Osteoblast (primary cell): ENCODE measurements around the gene TOP3A. TPM values are rescaled to one million over a fixed set of nuclear protein-coding genes. Genes with fewer than 3 reads are reported as not detected.

Source experiments
- DNase-seq: peaks from one replicate; pipeline ENCODE4 v3.0.0; 2011; ENCODE audit warnings: low spot score, mixed read lengths; ENCODE audit not compliant: insufficient read length; ENCODE audit errors: missing footprints
- H2AFZ ChIP-seq: 2 replicates; pipeline ENCODE4 v1.6.0; 2011; ENCODE audit warnings: mild to moderate bottlenecking, low read length
- H3K27ac ChIP-seq: 2 replicates; pipeline ENCODE4 v1.5.1; 2011; ENCODE audit warnings: mild to moderate bottlenecking, low read depth, low read length, moderate library complexity
- H3K27me3 ChIP-seq: 2 replicates; pipeline ENCODE4 v1.6.0; 2012; ENCODE audit warnings: mild to moderate bottlenecking, control low read depth, inconsistent platforms, low read length, moderate library complexity; ENCODE audit not compliant: insufficient read depth
- H3K36me3 ChIP-seq: 2 replicates; pipeline ENCODE4 v1.5.1; 2011; ENCODE audit warnings: mild to moderate bottlenecking, low read length, control low read depth, moderate library complexity; ENCODE audit not compliant: insufficient read depth
- H3K4me1 ChIP-seq: 2 replicates; pipeline ENCODE4 v1.5.1; 2011; ENCODE audit warnings: mild to moderate bottlenecking, low read length, control low read depth, moderate library complexity; ENCODE audit not compliant: insufficient read depth
- H3K4me2 ChIP-seq: 2 replicates; pipeline ENCODE4 v1.6.0; 2011; ENCODE audit warnings: mild to moderate bottlenecking, low read length; ENCODE audit not compliant: insufficient read depth
- H3K4me3 ChIP-seq: fragments of 200-600 bp; sonication (generic); 3 replicates; pipeline ENCODE4 v1.5.1; 2012; ENCODE audit warnings: mild to moderate bottlenecking, low read length, inconsistent platforms; ENCODE audit not compliant: insufficient read depth
- H3K79me2 ChIP-seq: 2 replicates; pipeline ENCODE4 v1.6.0; 2012; ENCODE audit warnings: mild to moderate bottlenecking, low read length, control low read depth, inconsistent platforms; ENCODE audit not compliant: insufficient read depth
- H3K9me3 ChIP-seq: 2 replicates; pipeline ENCODE4 v1.5.1; 2011; ENCODE audit warnings: low read depth, low read length, control low read depth
- H4K20me1 ChIP-seq: 2 replicates; pipeline ENCODE4 v1.6.0; 2012; ENCODE audit warnings: mild to moderate bottlenecking, low read length, control low read depth; ENCODE audit not compliant: insufficient read depth
- total RNA-seq: library from RNA; depleted of rRNA; stranded (reverse); fragments of >200 nt; gene quantifications from 2 replicates; pipeline ENCODE4 v1.2.3, GENCODE V29; 2012
- TF ChIP-seq, protein P1 (sequence below): IDR thresholded peaks from 2 replicates; pipeline ENCODE4 v1.5.1; 2011; ENCODE audit warnings: mild to moderate bottlenecking, low read depth, low read length, moderate library complexity; ENCODE audit errors: extremely low read depth

The TOP3A gene
- total RNA-seq, 1 donor: 36.2 TPM

DNA sequence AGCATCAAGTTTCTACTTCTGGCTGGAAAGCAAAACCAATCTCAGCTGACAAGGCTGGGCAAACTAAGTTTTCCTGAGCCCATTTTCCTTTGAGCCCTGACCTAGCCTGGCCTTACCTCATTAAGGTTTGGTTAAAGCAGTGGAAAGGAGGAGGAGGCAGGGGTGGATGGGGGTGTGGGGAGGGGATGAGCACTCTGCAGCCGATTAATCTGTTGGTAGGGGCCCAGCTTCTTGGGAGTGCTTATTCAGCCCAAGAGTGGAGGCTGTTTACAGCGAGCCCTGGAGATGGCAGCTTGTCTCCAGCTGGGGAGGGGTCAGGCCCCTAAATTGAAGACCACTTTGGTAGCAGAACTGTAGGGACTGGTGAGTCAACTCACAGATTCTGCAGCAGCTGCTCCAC lies 12.3 kb upstream of the TOP3A start:
- no peaks in the 10 kb centered on the region for H3K27me3 ChIP-seq
- no peak overlapping the region for H3K4me3 ChIP-seq
- no peaks in the 10 kb centered on the region for H3K9me3 ChIP-seq
- peaks cover 41% of the 10 kb centered on the region for H3K79me2 ChIP-seq
- peaks cover 35% of the 10 kb centered on the region for H3K36me3 ChIP-seq
- no peak overlapping the region for H3K27ac ChIP-seq
- no peak overlapping the region for H3K4me2 ChIP-seq
- H2AFZ ChIP-seq: no peak overlapping the region
- TF ChIP-seq, protein P1, sequence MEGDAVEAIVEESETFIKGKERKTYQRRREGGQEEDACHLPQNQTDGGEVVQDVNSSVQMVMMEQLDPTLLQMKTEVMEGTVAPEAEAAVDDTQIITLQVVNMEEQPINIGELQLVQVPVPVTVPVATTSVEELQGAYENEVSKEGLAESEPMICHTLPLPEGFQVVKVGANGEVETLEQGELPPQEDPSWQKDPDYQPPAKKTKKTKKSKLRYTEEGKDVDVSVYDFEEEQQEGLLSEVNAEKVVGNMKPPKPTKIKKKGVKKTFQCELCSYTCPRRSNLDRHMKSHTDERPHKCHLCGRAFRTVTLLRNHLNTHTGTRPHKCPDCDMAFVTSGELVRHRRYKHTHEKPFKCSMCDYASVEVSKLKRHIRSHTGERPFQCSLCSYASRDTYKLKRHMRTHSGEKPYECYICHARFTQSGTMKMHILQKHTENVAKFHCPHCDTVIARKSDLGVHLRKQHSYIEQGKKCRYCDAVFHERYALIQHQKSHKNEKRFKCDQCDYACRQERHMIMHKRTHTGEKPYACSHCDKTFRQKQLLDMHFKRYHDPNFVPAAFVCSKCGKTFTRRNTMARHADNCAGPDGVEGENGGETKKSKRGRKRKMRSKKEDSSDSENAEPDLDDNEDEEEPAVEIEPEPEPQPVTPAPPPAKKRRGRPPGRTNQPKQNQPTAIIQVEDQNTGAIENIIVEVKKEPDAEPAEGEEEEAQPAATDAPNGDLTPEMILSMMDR: no peak
- peak; percentile 65 for DNase-seq
- peaks cover 19% of the 10 kb centered on the region for H4K20me1 ChIP-seq
- peaks cover 2% of the 10 kb centered on the region for H3K4me1 ChIP-seq

DNA sequence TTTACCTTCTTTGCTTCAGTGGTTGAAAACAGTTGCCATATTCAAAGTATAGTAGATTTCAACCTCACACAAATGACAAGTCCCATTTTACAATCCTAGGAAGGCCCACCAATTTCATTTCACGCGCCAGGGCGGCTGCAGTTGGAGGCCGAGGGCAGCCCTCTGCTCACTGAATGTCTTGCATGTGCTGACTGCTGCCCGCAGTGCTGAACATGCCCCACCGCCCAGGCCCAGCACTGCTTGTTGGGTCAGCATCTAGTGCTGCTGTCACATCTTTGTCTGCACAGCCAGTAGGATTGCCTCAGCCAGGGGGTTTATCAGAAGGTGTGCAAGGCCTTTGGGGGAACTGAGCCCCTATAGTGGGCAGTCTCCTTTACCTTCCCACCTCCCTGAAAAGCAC lies 11.8 kb upstream of the TOP3A start:
- H4K20me1 ChIP-seq: peaks cover 19% of the 10 kb centered on the region
- H3K4me3 ChIP-seq: no peak overlapping the region
- no peak overlapping the region for H3K27ac ChIP-seq
- H3K36me3 ChIP-seq: peaks cover 35% of the 10 kb centered on the region
- H3K4me1 ChIP-seq: peaks cover 2% of the 10 kb centered on the region
- no peak overlapping the region for H3K4me2 ChIP-seq
- H3K27me3 ChIP-seq: no peaks in the 10 kb centered on the region
- no peak for DNase-seq
- TF ChIP-seq, protein P1: no peak
- H2AFZ ChIP-seq: no peak overlapping the region
- H3K9me3 ChIP-seq: no peaks in the 10 kb centered on the region
- peaks cover 44% of the 10 kb centered on the region for H3K79me2 ChIP-seq

DNA sequence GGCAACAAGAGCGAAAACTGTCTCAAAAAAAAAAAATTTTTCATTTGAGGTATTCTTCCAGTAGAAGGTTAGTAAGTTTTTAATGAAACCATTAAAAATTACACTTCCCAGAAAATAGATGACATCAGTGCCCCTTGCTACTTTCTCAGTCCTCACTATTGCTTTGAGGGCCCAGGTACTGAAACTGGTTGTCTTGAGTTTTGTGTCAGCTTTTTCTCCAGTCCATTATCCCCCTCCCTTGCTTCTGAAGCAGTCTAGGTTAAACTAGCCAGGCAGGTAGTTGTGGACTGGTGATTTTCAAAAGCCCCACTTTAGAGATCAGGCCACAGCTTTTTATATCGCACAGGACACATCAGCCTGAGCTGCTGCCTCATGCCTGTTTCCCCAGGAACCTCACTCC lies 11.2 kb upstream of the TOP3A start:
- peak; percentile 38 for DNase-seq
- TF ChIP-seq, protein P1: no peak
- Histone ChIP-seq H3K27ac (no peak overlapping the region), H3K4me2 (no peak overlapping the region), H4K20me1 (peaks cover 21% of the 10 kb centered on the region), H3K27me3 (no peaks in the 10 kb centered on the region), H3K4me1 (peaks cover 2% of the 10 kb centered on the region), H2AFZ (no peak overlapping the region), H3K4me3 (no peak overlapping the region), H3K9me3 (no peaks in the 10 kb centered on the region), H3K79me2 (peaks cover 49% of the 10 kb centered on the region), H3K36me3 (peaks cover 35% of the 10 kb centered on the region)

DNA sequence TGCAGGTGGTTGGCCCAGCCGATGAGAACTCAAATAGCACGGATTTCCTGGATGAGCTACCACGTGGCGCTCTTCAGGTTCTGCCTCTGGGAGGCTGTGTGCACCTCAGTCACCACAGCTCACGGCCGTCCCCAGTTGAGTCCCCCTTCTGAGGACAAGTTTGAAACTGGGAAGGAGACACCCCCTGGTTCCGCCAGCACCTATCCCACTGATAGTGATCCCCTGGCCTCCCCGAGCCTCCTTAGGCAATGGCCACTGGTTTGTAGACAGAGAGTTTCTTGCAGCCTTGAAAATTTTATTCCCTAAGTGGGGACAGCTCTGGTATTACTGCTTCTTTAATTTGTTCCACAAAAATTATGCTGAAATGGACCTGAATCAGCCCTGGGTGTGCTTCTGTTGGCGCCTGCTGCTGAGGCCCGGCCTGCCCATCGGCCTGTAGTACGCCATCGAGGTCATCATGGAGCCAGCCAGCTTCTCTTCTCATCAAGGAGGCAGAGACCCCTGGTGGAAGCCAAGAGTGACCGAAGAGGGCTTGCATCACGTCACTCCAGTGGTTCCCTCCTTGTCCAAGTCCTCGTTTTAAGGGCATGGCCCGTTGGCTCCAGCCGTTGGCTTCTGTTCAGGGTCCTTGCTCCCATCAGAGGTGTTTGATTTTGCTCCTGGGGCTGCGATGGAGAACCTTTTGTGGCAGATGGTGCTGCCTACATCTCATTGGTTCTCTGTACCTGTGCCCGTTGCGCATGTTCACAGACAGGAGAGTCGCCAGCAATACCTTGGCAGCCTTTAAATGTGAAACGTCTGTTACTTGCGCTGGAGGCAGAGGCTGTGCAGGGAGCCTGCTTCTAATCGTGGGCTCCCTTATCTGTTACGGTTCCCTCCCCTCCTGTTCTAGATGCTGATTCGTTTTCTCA lies 9.6 kb upstream of the TOP3A start:
- peak; percentile 70 for DNase-seq
- no peak overlapping the region for H3K4me2 ChIP-seq
- no peak overlapping the region for H3K4me3 ChIP-seq
- peaks cover 38% of the 10 kb centered on the region for H4K20me1 ChIP-seq
- H3K4me1 ChIP-seq: peaks cover 2% of the 10 kb centered on the region
- TF ChIP-seq, protein P1: no peak
- peaks cover 65% of the 10 kb centered on the region for H3K79me2 ChIP-seq
- no peak overlapping the region for H2AFZ ChIP-seq
- H3K36me3 ChIP-seq: peaks cover 37% of the 10 kb centered on the region
- H3K27me3 ChIP-seq: no peaks in the 10 kb centered on the region
- no peaks in the 10 kb centered on the region for H3K9me3 ChIP-seq
- H3K27ac ChIP-seq: no peak overlapping the region
